ENCODE results near the gene SNX32.

The SNX32 gene

DNA sequence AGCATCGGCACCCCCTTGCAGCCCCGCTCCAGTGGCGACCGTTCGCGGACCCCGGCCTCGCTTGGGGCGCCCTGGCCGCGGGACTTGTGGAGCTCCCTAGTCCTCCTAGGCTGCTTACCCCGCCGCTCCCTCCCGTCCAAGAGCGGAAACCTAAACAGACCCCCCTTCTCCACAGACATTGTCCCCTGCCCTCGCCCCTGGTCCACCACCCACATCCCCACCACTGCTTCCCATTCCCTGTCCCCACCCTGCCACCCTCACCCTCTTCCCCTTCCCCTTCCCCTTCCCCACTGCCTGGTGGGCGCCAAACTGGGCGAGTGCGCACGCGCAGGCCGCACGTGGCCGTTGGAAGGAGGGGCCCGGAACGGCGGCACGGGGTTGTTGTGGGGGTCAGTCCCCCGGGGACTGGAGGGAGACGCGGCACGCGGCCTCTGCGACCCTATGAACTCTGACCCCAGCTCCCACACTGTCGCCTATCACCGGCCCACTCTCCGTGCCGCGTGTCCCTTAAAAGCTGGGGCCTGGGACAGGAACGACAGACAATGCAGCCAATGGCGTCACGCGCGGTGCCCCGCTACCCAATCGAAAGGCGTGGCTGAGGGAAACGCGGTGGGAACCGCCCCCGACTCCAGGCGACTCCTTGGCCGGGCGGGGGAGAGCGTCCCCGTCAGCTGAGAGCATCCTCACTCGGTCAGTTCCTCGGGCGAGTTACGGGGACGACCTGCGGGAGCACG lies at the start of gene SNX32:
Gene SNX32, plus strand, starts transcription at position 667 of the 734 bp plus-strand sequence. CDS start 103 bp downstream, outside the sequence.
- peak; percentile 97 for DNase-seq

DNA sequence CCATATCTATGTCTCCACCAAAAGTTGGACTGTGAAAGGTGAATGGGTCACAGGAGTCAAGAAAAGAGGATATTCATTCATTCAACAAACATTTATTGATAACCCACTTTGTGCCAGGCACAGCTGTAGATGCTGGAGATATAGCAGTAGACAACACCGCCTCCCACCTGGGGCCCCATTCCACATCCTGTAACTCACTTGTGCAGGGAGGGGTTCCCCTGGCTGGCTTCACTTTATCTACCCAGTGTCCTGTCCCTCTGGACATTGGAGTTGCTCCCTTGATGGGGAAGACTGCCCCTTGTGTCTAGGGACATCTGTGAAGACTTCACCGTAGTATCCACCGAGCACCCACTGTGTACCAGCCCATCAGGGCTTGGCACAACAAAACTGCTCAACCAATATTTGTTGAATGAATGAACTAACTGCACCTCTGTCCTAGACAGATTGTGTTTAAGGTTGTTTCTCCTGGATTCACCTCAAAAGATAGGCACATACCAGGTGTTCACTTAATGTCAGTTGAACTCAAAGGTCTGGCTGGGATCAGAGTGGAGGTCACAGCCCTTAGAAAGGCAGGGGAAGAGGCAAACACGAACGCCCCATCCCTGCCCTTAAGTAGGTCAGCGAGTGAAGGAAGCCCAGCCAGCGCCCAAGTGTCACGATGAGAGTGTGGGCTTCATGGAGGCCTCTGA lies 48.3 kb upstream of the SNX32 start:
- DNase-seq: peak; percentile 12

DNA sequence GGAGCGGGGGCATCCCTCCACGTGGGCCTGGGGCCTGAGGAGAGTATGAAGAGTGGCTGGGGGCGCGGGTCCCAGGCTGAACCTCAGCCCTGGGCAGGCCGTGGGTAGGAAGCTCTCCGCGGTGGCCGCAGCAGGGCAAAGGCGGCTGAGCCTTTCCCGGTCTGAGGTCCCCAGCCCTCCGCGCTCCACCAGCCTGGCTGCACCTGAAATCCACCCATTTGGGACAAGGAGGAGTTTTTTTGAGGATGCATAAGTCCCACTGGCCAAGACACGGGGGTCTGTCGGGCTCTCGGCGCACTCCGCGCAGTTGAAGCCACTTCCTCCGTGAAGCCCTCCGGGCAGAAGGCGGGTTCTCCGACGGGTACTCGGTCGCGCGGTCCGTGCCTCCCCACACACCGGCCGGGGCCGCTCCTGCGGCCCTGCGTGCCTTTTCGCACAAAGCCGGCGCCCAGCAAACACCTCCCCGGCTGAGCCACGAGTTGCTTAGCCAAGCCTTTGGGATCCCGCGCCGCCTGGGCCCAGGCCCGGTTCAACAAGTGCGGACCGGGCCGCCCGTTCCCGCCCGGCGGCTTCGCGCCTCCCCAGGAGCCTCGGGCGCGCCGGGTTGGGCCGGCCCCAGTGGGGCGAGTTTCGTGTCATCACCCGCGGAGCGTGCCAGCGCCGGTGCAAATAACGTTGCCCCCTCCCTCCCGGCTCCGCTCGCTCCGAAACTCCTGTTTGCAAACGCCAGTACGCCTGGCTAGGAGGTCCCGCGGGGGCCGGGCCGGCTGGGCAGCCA lies 47.6 kb upstream of the SNX32 start:
- DNase-seq: no peak

GRCh38 chr11:65786786-65787636 lies 46.8 kb upstream of the SNX32 start, which contains the start of gene OVOL1:
OVOL1 (plus strand) TSS chr11:65787063; CDS start chr11:65787374, 311 bp downstream.
- DNase-seq: peak; percentile 22

- DNase-seq: no peak
Observed at GRCh38 chr11:65787649-65788622, 45.8 kb upstream of the SNX32 start.

DNA sequence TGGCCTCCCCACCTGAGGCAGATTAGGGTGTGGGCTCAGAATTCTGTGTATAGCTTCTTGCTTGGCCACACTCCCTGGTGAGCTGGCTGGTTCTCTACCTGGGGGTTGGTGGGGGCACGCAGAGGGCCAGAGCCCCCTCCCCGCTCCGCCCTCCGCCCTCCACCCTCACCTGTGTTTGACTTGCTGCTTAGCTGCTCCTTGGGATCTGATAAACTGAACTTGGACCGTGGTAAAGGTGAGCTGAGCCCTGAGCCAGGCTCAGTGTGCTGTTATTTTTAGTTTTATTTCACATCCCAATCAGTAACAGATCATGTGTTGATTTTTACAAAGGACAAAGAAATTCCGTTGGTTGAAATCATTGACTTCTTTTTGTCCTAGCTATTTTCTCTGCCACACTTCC lies 44.9 kb upstream of the SNX32 start:
- no peak for DNase-seq

- DNase-seq: no peak
Observed at GRCh38 chr11:65789230-65790103, 44.3 kb upstream of the SNX32 start.

DNA sequence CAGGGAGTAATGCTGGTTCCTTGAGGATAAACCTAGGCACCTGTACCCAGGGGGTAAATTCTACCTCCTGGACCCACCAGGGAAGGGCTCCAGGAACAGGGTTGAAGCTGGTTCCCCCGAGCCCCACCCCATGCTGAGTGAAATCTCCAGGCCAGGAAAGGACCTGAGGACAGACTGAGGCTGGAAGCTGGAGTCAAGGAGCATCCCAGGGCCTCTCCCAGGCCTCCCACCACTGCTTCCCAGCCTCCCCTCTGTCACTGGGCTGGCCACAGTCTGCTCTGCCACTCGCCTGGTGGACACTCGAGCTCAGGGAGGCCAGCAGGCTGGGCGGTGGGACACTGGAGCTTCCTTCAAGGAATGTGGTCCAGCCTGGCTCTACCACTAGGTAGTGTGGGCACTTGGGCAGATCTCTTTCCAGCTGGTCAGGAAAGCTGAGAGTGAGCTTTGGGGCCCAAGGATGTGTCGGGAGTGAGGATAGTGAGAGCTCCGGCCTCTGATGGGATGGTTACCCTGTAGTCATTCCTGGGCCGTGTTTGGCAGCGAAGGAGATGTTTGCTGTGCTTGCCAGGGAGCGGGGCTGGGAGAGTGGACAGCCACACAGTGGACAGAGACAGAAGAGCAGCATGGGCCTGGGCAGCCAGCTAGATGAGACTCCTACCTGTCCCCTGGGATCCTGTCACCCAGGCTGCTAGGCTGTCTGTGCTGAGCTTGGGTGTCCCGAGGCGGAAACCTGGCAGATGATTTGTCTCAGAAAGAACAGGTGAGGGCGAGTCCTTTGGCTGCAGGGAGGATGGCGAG lies 43.5 kb upstream of the SNX32 start:
- no peak for DNase-seq

DNA sequence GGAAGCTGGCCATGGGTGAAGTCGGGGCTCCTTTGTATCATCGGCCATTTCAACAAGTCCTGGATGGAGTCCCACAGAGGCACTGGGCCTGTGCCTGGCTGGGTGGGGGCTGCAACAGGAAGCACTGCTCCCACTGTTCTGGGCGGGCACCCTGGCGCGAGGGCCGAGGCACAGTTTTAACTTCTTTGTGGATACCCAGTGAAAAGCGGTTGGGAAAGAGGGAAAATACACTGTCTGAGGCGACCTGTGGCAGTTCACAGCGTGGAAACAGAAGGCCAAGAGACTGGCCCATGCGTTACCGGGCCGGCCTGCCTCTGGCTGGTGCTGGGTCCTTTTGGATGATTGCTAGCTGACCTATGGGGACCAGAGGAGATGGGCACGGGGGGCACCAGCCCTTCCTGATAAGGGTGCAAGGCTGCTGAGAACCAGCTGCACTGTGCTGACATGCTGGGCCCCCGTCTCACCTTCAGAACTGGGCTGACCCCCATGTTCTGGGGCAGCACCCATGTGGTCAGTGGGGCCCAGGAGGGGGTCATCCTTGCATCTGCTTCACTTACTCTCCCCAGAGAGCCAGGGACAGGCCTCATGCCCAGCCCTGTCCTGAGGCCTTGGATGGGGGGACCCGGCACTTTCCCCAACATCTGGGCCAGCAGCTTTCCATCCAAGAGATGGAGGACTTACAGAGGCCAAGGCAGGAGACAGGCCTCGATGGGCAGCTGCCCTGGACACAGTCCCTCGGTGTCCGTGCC lies 42.7 kb upstream of the SNX32 start:
- no peak for DNase-seq

GRCh38 chr11:65791719-65792213 lies 42.0 kb upstream of the SNX32 start:
- DNase-seq: peak; percentile 61

DNA sequence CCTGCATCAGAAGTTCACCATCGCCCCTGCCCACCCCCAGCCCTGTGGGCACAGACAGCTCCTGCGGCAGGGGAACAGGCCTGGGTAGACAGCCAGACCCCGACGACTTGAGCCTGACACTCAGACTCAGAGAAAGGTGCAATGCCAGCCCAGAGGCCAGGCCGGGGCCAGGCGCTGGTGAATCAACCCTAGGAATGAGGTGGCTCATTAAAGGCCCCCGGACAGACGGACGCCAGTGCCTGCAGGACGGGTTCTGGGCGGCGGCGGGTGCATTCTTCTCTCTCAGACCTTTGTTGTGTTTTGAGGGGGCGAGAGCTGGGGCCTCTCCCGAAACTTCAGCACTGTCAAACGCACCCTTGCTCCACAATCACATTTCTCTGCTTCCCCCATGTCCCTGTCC lies 41.3 kb upstream of the SNX32 start:
- DNase-seq: no peak

DNA sequence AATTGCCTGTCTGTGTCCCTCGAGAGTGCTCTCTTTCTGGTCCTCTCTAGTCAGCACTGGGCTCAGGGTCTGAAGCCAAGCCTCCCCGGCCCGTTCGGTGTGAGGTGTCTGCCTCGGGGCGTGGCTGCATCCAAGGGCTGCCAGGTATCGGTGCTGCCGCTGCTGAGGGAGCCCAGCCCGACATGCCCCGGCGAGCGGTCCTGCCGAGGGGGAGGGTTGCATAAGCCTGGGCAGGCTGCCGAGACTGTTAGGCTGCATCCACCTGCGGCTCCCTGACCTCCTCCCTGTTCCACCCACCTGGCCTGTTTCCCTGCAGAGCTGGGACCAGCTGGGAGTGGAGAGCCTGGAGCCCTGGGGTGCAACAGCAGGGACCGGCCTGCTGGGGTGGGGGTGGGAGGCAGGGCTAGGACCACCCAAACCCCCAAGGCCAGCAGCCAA lies 40.6 kb upstream of the SNX32 start:
- no peak for DNase-seq

DNA sequence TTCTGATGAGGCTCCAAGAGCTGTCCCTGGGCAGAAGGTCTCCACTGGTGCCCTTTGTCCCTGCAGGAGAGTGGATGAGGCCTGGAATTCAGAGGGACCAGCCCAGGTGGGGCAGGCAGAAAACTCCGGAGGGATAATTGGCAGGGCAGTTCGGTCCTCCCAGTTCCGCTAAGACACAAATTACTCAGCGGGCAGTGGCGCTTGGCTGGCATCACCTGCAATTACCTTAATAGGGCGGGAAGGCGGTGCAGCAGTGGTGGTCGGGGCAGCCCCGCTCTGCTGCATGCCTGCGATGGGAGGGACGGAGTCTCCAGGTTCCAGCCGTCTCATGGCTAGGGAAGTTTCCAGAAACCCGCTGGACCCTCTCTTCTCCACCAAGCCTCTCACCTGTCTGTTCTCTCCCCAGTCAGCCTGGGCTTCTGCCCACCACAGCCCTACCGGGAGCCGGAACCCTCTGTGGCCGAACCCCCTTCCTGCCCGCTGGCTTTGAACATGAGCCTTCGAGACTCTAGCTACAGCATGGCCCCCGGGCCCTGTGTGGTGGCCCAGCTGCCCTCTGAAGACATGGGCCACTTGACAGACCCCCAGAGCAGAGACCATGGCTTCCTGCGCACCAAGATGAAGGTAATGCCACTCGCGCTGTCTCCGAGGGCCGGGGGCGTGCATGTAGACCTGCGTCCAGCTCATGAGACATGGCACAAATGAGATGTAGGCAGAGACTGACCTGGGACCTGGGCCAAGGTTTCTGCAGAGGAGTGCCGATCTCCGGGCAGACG lies 40.0 kb upstream of the SNX32 start:
- no peak for DNase-seq

GRCh38 chr11:65794570-65795510 lies 38.9 kb upstream of the SNX32 start:
- DNase-seq: no peak

DNA sequence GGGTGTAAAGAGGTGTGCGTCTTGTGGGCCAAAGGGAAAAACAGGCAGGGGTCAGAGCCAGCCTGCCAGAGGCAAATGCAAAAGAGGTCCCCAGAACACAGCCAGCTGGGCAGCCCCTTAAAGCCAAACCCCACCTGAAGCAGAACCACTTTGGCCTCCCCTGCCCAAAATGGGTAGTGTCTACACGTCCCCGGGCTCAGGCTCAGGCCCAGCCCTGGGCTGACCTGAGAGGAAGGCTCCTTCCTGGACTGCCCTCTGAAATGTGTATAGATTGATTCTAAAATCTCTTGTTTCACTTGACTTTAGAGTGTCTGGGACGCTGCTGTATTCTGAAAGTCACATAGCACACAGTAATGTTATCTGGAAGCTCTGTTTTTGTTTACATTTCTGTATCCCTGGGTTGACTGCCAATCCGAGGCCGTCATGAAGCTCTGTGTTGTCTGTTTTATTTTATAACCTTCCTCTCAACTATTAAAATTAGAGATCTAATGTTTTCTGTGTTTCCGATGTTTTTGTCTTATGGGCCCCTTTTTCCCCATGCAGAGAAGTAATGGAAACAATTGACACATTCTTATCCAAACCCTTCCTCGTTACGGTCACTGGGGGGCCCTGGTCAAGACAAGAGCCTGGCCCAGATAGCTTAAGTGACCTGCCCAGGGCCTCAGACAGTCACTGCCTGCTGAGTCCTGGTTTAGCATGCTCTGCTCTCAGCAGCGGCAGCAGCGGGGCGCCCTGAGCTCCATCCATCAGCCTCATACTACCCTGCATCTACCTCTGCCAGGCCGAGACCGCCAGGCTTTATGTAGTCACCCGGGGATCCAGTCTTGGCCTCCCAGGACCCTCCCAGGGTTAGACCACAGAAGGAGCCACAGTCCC lies 36.8 kb upstream of the SNX32 start:
- no peak for DNase-seq

Measured in femur (tissue), 1 donor.